HG03196 (cell line): ENCODE data around the gene KERA.
"Not testable (repeated sequence)": the region's sequence is repeated elsewhere in the genome, so short reads cannot be mapped to it uniquely, and the experiment has no call there.

Experiments used
- ATAC-seq: cut with Tn5 transposase; IDR thresholded peaks from one replicate; pipeline ENCODE4 v1.9.1; 2021; ENCODE audit not compliant: unreplicated experiment

The KERA gene

GRCh38 chr12:91057368-91058165 lies at the start of gene KERA:
TSS of gene KERA (minus strand) at chr12:91058024. CDS start at chr12:91056281, 1,743 bp downstream.
- ATAC-seq = no peak

- ATAC-seq = no peak
Observed at GRCh38 chr12:91106283-91106682, 48.5 kb upstream of the KERA start.

GRCh38 chr12:91105807-91106206 lies 48.0 kb upstream of the KERA start:
- ATAC-seq = no peak

DNA sequence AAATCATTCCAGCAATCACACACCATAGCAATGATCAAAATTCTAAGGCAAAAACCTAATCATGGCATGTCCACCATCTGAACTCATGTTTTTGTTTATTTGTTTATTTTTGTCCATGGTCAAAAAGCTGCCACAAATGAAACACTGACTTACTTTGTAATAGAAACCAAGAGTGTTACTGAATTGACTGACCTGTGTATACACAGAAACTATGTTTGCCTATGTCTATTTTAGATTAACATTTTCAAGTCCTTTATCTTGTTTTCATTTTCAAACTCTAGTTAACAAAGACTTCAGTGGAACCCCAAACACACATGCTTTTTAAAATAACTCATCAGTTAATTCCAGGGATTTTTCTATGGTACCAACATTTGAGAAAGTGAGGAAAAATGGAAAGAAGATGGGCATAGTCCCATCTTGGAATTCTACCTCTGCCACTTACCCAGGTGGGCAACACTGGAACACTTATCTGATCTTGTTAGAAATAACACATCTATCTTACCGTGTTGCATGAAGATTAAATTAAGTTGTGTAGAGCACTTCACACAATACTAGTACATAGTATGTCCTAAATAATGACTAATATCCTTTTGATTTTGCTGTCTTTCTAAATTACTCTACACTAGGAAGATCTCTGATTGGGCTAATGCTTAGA lies 47.1 kb upstream of the KERA start:
- ATAC-seq = no peak

DNA sequence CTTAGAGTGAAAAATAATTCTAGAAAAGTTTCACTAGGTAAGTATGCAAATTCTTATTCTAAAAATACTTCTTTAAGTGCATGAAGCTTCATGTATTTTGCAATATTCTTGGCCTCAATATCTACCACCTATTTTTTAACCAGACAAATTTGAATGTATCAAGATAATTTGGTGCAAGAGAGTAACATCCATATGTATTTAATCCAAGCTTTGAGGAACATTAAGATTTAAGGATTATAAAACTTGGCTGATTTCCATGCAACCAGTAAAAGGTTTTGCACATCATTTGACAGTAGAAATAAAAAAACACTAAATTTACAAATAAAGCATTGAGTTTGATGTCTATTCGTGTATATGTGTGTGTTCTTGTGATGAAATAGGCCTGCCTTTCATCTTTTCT lies 45.8 kb upstream of the KERA start:
- no peak for ATAC-seq

GRCh38 chr12:91103101-91103500 lies 45.3 kb upstream of the KERA start:
- no peak for ATAC-seq

DNA sequence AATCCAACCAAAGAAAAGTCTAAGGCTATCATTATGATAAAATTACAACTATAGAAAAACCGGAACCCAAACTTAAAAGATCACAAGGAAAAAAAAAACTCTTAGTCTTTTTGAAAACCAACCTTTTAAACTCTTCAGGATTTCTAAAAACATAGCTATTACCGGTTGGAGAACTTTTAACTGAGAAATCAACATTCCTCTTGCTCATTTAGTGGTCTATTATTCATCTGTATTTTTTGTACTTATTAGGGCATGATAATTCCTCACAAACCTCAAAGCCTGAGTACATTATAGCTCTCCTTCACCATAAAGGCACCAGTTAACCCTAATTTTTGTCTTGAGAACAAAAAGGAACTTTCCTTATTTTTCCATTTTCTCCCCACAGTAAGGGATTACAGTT lies 43.1 kb upstream of the KERA start:
- ATAC-seq = no peak

DNA sequence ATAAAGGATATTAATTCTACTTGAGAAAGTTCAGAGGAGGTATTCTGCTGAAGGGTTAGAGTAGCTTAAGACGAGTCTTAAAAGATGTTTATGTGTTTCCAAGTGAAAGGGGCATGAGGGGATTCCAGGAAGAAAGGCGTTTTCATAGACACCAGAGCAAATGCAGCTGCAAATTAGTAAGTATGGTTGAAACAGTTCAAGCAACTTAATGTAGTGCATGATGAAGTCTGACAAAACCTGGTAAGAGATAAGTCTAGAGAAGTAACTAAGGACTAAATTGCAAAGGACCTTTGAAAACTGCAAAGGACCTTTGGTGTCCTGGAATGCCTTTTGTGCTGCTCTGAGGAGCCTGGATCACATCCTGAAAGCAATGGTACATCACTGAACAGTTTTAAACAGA lies 42.0 kb upstream of the KERA start:
- no peak for ATAC-seq

GRCh38 chr12:91099341-91099740 lies 41.5 kb upstream of the KERA start:
- no peak for ATAC-seq

- no peak for ATAC-seq
Observed at GRCh38 chr12:91098941-91099340, 41.1 kb upstream of the KERA start.

DNA sequence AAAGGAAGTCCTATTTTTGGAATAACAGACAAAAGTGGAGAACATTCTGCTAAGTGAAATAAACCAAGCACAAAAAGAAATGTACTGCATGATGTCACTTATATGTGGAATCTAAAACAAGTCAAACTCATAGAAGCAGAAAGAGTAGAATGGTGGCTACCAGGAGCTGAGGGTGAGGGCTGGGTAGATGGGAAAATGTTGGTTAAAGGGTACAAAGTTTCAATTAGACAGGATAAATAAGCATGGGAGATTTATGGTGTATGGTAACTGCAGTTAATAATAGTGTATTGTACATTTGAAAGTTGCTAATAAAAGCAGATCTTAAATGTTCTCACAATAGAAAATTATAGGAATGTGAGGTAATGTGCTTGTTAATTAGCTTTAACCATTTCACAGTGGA lies 40.6 kb upstream of the KERA start:
- ATAC-seq = no peak

DNA sequence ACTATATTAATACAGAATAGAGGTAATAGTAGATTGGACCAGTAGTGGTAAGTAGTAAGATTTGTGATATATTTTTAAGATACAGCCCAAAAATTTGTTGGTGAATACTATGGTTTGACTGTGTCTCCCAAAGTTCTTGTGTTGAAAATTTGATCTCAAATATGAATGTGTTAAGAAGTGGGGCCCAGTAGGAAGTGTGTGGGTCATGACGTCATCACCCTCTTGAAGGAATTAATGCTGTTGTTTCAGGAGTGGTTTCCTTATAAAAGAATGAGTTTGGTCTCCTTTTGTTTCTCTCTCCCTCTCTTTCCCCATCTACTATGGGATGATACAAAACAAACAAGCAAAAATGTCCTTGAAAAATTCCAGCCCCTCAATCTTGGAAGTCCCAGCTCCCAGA lies 37.1 kb upstream of the KERA start:
- no peak for ATAC-seq

GRCh38 chr12:91094032-91094662 lies 36.3 kb upstream of the KERA start:
- no peak for ATAC-seq

DNA sequence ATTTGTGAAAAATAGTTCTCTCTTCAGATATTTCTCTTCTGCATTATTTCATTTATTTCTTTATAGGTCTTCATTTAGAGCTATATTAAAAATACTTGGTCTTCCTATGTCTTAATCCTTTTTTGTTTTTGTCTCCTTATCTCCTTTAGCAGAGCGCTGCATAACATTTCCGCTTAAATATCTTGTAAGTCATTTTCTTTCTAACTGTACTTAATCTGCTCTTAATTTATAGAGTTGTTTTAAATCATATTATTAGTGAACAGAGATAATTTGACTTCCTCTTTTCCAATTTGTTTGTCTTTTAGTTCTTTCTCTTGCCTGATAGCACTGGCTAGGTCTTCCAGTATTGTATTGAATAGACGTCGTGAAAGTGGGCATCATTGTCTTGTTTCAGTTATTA lies 35.5 kb upstream of the KERA start:
- ATAC-seq = no peak

- no peak for ATAC-seq
Observed at GRCh38 chr12:91091916-91092715, 34.3 kb upstream of the KERA start.

DNA sequence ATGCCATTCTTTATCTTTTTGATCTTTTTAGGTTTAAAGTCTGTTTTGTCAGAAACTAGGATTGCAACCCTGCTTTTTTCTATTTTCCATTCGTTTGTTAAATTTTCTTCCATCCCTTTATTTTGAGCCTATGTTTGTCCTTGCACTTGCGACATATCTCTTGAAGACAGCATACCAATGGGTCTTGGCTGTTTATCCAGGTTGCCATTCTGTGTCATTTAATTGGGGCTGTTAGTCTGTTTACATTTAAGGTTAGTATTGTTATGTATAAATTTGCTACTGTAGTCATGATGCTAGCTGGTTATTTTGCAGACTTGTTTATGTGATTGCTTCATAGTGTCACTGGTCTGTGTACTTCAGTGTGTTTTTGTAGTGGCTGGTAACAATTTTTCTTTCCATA lies 32.1 kb upstream of the KERA start:
- not testable (repeated sequence) for ATAC-seq

DNA sequence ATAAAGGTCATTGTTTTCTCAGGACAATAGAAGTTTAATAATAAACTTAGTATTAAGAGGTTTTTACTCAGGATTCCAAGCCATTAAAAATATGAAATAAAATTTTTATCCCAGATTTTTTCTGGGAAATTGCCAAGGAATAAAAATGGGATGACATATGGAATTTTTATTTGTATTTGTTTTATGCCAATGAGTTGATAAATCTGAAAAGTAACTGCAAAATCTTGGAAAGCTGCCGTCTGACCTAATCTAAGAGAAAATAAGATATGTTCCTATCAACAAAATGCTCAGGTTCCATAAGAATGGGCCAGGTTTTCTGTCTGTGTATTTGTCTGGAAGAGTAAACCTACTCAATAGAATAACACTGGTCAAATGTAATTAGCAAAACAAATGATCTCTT lies 22.2 kb upstream of the KERA start:
- no peak for ATAC-seq

GRCh38 chr12:91078501-91078900 lies 20.7 kb upstream of the KERA start:
- no peak for ATAC-seq

GRCh38 chr12:91077228-91077954 lies 19.6 kb upstream of the KERA start:
- no peak for ATAC-seq

GRCh38 chr12:91074851-91075250 lies 17.0 kb upstream of the KERA start:
- no peak for ATAC-seq
